HG03025 (cell line): ENCODE measurements around the gene APC2.
"Not testable (repeated sequence)": the region's sequence is repeated elsewhere in the genome, so short reads cannot be mapped to it uniquely, and the experiment has no call there.

Source experiments
- ATAC-seq: cut with Tn5 transposase; IDR thresholded peaks from one replicate; pipeline ENCODE4 v1.9.1; 2021; ENCODE audit warnings: mild to moderate bottlenecking, moderate library complexity; ENCODE audit not compliant: unreplicated experiment, low FRiP score

APC2 gene

DNA sequence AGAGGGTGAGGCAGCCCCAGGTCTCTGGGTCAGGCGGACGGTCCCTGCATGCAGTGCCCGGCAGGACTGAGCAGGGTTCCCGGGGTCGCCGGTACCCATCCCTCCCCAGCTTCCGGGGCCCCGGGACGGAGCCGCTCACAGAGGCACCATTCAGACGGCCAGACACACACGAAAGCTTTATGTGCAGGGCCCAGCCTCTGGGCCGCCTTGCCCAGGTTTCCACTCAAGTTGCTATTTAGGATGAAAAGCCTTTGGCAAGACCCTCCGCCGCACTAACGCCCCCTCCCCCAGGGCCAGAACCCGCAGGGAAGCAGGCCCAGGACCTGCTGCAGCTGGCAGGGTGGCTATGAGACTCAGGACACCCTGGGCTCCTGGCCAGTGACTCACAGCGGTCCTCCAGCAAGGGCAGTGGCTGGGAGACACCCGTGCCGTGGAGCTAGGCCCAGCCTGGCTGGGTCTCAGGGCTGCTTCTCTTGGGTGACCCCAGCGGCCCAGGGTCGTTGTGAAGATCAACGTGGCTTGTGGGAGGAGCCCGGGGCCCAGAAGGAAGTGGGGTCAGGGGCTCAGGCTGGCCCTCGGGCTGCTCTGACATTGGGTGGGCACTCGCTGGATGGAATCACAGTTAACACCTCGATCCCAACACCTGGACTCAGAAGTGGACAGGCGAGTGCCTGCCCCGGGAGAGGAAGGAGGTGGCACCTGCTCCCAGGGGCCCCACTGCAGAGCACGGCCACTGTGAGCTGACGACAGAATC, 24.3 kb downstream of the APC2 start:
- ATAC-seq = no peak

DNA sequence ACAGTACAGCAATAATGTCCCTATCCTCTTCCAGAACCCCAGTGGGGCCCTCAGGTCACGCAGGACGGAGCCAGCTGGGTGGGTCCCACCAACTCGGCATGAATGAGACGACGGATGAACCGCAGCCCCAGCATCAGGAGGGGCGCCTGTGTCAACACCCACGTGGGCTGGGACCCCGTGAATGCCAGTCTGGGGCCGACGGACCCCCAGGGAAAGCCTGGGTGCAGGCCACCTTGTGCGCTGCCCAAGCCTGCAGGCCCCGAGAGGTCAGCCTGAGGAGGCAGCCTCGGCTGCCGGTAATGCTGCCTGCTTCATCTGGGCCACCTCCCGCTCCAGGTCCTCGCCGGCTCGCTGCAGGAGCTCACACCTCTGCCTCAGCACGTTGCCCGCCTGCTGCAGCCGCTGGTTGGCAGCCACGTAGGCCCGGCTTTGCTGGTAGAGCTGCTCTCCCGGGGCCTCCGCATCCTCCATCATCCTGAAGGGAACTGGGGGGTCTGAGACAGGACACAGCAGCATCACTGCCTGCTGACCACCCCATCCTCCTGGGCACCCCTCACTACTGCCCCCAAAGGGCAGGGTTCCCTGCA, 24.9 kb downstream of the APC2 start:
- no peak for ATAC-seq

DNA sequence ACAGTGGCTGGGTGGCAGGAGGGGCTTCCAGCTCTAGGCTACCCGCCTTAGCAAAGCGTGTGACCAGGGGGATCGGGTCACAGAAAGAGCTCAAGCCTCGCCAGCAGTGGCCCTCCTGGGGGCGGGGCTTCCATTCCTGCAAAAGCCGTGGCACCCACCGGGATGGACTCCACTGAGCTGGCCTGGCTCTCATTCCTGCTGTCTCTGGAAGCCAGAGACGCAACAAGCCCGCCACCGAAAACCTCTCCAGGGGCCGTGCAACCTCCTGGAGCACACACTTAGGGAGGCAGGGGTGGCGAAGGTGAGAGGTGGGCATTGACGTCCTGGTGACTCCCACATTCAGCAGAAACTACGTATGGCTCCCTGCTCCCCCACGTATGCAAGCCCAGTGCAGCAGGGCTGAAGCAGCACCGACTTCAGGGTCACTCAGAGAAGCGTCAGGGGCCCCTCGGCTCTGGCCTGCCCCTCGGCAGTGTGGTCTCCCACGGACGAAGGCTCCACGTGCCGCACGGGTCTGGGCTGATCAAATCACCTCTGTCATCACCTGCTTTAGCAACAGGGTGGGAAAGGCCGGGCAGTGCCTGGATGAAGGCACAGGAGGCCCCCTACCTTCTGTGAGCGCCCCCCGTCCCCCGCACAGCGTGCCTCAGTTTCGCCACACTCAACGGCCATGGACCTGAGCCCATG, 26.0 kb downstream of the APC2 start:
- ATAC-seq = no peak

DNA sequence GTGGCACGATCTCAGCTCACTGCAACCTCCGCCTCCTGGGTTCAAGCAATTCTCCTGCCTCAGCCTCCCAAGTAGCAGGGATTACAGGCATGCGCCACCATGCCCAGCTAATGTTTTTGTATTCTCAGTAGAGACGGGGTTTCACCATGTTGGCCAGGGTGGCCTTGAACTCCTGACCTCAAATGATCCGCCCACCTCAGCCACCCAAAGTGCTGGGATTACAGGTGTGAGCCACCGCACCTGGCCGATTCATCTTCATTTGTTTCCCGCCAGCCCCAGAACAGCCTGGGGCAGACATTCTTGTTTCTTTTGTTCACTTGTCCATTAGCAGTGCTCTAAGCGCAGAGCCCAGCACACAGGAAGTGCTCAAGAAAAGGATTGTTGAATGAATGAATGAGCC, 27.1 kb downstream of the APC2 start:
- not testable (repeated sequence) for ATAC-seq

DNA sequence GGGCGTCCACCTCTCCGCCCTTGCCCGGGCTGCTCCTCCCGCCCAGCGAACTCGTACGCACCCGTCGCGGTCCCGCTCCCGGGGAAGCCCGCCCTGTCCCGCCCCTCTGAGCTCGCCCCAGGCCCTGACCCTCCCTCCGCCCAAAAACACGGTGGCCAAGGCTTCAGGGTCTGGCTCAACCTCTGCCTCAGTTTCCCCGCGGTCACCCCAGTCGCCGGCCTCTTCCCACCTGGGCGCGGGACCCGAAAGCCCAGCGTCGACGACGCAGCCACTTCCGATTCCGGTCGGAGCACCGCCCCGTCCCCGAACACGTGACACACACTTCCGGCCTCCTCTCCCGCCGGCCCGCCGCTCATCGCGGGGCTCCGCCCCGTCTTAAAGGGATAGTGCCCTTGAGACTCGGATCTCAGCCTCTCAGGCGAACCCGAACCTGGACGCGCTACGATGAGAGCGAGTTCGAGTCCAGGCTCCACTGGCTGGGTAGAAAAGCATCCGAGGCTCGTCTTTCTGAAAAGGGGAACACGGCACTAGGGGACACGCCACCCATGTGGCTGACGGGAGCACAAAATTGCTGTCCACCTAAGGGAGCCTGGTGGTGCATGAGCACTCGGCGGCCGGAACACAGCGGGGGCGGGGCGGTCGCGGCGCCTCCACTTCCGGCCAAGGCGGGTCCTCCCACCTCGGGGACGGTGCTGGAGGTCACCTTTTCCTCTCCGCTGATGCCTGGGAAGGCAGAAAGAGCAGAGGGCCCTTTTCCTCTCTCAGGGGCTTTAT, 29.2 kb downstream of the APC2 start, which contains the start of gene C19orf25:
TSS of gene C19orf25 (minus strand) at position 282 of the 774 bp plus-strand sequence. CDS start 312 bp downstream, outside the sequence.
- peak; percentile 84 for ATAC-seq

DNA sequence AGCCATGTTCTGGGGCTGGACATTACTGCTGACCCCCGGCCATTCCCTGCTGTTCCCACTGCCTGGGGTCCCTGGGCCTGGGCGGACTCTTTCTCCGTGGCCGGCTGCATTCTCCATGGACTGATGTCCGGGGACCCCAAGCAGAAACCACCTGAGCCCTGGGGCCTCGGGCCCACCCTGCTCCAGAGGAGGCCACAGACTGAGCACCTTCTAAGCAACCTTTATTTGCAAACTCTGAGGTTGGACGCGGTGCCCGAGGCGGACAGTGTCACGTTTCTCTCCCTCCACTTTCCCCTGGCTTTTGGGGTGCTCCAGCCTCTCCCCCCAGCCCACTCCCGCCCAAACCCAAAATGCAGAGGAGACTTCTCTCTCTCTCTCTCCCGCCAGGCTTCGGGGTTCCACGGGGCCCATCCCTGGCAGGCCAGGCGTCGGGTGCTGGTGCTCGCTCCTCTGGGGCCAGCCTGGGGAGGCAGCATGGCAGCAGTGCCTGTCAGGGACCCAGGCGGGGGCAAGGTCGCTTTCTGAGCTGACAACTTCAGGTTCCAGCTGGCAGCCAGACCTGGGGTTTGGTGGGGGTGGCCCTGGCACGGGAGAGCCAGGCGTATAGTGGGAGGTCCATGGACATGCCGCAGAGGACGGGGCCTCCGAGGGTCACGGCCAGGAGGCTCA, 31.4 kb downstream of the APC2 start:
- no peak for ATAC-seq

DNA sequence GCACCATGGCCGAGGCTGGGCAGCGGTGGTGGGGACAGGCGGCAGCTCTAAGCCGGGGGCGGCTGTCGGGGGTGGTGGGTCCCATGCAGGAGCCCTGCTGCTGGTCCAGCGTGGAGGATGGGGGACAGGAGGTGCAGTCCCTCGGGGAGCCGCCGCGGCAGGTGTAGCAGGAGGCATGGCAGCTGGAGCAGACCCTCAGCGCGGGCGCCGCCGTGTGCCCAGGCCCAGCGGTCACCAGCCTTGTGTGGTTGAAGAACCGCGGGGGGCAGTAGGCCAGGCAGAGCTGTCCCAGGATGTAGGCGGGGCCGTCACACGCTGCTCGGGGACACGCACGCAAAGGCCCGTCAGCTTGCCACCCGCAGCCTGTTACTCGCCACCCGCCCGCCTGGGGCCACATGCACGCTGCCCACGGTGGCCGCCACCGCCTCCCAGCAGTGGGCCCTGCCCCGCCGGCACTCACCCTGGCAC, 32.0 kb downstream of the APC2 start:
- ATAC-seq = no peak

DNA sequence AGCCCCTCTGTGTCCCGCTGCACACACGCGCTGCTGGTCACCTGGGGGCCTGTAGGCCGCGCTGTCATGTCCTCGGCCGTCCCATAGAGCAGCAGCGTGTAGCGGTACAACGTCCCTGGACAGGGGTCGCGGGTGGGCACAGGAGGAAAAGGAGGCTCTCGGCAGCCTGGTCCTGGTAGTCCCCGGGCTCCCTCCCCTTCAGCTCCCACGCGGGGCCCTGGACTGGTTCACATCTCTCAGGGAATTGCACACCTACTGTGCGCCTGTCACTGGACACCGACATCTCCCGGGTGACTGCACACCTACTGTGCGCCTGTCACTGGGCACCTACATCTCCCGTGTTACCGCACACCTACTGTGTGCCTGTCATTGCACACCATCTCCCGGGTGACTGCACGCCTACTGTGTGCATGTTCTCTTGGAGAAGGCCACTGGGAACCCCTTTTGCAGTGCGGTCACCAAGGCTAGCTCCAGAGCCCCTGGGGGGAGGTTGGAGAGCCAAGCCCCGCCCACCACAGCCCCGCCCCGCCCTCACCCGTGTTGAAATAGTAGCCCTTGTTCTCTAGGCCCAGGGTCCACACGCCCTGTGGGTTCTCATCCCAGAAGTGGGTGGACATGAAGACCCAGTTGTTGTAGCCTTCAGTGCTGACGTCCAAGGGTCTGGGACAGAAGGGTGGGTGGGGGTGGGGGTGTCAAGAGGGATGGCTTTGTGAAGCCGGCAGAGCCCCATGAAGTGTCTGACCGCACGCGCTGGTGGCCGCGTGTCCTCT, 32.6 kb downstream of the APC2 start:
- no peak for ATAC-seq

DNA sequence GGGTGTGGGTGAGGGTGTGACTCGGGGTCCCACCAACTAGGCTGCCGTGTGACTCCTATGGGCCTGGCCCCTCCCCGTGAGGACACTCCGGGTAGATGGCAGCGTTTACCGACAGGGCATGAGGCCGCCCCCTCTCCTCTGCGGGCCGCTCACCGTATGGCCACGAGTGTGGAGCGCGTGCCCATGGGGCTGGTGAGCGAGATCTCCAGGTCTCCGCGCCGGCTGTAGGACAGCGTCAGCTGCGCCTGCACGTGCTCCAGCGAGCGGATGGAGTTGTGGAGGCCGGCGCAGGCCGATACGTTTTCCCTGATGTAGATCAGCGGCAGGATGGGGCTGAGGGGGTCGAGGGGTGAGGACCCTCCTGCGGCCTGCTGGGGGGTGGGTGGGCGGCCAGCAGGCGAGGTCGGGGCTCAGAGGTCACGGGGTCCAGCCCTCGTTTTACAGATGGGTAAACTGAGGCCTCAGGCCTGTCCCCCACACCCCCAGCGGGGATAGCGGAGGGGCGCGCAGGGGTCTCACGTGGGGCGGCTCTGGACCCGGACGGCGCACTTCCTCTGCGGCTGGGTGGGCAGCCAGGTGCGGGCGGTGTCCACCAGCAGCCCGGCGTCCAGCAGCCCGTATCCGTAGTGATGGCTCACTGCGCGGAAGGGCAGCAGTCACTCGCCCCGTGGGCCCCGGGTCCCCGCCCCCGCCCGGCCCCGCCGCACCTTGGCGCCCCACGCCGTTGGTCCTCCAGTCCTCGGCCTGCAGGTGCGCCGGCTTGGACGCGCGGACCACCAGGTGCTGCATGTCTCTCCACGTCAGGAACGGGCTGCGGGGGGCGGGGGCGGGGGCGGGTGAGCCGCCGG, 33.4 kb downstream of the APC2 start:
- no peak for ATAC-seq

DNA sequence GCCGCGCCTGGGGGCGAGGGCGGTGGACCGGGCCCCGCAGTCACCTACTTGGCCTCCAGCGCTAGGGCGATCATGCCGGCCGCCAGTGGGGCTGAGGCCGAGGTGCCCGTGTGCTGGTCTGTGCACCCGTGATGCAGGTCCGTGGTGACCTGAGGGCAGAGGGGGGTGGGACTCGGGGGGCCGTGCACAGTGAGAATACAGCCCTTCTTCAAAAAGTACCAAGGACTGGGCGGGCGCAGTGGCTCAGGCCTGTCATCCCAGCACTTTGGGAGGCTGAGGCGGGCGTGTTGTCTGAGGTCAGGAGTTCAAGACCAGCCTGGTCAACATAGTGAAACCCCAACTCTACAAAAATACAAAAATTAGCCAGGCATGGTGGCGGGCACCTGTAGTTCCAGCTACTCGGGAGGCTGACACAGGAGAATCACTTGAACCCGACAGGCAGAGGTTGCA, 34.1 kb downstream of the APC2 start:
- ATAC-seq = no peak

DNA sequence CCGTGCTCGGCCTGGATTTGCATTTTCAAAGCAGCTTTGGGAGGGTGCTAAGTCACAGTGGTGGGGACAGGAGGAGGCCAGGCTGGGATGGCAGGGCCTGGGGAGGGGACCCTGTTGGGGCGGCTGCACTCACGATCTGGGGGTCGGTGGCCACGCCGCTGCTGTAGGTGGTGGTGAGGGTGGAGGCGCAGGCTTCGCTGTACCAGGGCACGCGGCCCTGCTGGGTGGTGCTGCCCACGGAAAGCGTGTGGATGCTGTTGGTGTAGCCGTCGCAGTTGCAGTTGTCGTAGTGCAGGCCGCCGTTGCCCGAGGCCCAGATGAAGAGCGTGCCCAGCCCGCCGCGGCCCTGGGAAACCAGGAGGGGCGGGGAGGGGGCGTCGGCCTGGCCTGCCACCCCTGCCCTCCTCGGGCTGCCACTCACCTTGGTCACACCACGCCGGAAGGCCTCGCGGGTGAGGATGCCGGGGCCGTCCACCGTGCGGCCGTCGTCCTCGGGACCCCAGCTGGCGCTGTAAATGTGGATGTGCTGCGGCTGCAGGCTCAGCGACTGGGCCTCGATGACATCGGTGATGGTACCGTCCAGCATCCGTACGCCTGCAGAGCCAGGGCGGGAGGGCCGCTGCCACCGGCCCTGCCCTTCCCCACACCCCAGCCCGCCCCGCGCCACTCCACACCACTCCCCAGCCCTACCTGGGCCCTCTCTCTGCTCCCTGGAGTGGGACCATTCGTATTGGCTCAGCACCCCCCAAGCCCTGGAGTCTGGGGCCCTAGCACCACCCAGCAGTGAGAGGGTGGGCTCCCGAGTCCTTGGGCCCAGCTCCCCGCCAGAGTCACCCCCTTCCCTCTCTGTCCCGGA, 37.0 kb downstream of the APC2 start:
- ATAC-seq = no peak

DNA sequence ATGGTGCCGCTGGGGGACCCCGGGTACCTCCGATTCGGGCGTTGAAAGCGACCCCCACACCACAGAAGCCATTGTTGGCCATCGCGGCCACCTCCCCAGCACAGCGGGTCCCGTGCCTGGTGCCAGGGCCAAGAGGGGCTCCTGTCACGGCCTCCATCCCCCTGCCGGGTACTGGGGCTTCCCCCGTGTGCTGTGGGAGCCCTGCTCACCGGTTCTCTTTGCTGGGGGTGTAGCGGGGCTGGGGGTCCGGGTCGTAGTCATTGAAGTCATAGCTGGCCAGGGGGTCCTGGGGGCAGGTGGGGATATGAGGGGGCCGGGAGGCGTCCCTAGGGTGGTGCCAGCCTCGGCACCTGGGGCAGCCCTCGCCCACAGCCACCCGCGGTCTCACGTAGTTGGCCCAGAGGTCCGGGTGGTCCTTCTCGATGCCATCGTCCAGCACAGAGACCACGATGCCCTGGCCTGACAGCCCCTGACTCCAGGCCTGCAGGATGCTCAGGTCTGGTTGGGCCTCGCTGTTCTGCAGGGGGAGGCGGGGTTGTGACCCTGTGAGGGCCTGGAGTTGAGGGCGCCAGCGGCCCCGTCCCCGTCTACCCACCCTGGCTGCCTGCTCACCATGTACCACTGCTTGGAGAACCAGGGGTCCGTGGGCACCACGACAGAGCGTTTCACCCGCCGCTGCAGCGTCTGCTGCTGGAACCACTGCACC, 37.8 kb downstream of the APC2 start:
- ATAC-seq = no peak

DNA sequence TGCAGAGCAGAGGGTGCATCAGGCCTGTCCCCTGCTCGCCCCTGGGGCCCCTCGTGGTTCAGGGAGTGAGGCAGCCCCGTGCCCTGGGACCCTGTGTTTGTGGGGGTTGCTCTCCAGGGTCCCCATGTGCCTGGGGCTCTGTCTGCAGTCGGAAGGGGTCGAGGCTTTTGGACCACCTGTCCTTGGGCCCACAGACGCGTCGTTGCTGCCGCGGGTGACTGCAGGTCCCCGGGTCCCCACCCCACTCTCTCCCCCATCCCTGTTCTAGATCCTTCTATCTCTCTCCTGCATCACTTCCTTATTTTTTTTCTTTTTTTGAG, 38.3 kb downstream of the APC2 start:
- no peak for ATAC-seq

DNA sequence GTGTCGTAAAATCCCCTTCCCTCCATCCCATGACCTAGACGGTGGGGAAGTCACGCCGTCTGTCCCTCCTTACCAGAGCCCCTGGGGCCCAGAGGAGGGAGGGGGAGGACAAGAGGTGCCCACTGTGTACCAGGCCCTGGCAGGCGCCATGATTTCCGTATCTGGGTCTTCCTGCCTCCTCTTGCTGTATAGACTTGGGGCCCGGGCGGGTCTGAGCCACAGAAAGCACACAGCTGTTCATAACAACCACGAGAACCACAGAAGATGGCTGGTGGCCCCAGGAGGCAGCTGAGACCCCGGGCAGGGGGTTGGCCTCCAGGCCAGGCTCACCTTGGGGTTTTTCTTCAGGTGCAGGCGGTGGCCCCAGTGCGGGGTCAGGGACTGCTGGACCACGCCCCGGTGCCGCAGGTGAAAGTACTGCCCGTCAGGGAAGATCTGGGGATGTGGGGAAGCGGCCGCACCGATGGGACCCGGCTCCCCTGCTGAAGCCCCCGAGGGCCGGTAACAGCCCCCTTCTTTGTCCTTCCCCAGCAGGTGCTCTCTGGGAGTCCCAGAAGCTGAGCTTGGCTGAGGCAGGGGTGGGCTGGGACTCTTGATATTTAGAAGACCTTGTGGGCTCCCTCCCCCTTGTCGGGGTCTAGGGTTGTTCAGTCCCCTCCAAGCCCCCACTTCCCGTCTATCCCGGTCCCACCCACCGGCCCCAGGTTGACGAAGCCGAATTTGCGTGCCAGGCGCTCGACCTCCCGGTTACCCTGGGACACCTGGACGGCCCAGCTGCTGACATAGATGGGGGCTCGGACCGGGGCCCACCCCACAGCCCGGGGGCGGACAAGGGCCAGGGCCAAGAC, 39.8 kb downstream of the APC2 start:
- no peak for ATAC-seq

DNA sequence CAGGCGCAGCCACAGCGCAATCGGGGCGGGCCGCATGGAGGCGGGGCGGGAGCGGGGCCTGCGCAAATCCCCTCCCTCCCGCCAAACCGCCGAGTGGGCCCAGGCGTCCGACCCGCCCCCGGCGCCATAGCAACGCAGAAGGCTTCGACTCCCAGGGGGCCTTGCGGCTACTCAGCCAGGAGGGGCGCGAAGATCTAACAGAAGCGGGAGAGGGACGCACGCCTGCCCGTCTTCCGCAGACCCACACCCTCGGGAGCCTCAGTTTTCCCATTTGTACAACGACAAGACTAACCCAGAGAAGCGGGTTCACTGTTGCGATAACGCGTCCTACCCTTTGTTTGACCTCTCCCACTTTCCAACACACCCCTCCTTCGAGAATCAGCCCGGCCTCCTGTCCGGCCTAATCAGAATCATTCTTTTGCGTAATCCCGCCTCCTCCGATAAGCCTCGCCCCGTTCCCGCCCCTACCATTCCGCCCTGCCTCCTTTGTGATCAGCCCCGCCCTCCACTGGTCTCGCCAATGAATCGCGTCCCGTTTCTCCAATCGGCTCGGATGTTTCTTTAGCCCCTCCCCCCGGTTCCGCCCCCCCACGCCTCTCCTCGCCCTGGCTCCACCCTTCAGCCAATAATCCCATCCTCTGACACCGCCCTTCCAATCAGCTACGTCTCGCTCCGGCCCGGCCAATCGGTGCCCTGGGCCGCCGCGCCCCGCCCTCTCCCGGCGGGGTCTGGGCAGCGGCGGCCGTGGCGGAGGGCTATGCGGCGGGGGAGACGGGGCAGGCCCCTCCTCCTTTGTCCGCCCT, 40.6 kb downstream of the APC2 start, which contains the start of gene PCSK4:
TSS of gene PCSK4 (minus strand) at position 40 of the 803 bp plus-strand sequence. CDS start at position 36, 4 bp downstream.
- peak; percentile 70 for ATAC-seq
